Hepatocyte (in vitro differentiated cells): ENCODE data around the gene KCNMA1.

Source experiments
- EZH2 ChIP-seq: fragments of 200-600 bp; sonication (generic); IDR thresholded peaks from 2 replicates; pipeline ENCODE4 v1.6.1; 2016; ENCODE audit warnings: antibody characterized with exemption, mild to moderate bottlenecking, borderline replicate concordance
- EZH2phosphoT487 ChIP-seq: fragments of 200-600 bp; sonication (generic); IDR thresholded peaks from one replicate; pipeline ENCODE4 v1.6.1; 2018; ENCODE audit warnings: antibody characterized with exemption, mild to moderate bottlenecking, low read depth, moderate library complexity; ENCODE audit not compliant: unreplicated experiment, severe bottlenecking
- TF ChIP-seq, protein P1 (sequence below): fragments of 200-600 bp; sonication (generic); IDR thresholded peaks from 2 replicates; pipeline ENCODE4 v1.5.1; 2016; ENCODE audit warnings: antibody characterized with exemption, mild to moderate bottlenecking; ENCODE audit not compliant: poor library complexity

GRCh38 chr10:77644557-77645243 is 7.1 kb upstream of the KCNMA1 start:
- TF ChIP-seq, protein P1, sequence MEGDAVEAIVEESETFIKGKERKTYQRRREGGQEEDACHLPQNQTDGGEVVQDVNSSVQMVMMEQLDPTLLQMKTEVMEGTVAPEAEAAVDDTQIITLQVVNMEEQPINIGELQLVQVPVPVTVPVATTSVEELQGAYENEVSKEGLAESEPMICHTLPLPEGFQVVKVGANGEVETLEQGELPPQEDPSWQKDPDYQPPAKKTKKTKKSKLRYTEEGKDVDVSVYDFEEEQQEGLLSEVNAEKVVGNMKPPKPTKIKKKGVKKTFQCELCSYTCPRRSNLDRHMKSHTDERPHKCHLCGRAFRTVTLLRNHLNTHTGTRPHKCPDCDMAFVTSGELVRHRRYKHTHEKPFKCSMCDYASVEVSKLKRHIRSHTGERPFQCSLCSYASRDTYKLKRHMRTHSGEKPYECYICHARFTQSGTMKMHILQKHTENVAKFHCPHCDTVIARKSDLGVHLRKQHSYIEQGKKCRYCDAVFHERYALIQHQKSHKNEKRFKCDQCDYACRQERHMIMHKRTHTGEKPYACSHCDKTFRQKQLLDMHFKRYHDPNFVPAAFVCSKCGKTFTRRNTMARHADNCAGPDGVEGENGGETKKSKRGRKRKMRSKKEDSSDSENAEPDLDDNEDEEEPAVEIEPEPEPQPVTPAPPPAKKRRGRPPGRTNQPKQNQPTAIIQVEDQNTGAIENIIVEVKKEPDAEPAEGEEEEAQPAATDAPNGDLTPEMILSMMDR: no peak
- TF ChIP-seq EZH2 (no peak), EZH2phosphoT487 (no peak)
